OCI-LY7 (cell line): Measurements from ENCODE around the gene CLEC4E. TPM values are rescaled to one million over a fixed set of nuclear protein-coding genes. Genes with fewer than 3 reads are reported as not detected.
"Not testable (repeated sequence)": the region's sequence is repeated elsewhere in the genome, so short reads cannot be mapped to it uniquely, and the experiment has no call there.

Experiments used
- BruUV-seq: library from RNA; stranded (reverse); fragments of 400-500 nt; replicated peaks from 2 replicates; lab custom pipeline; 2021; lab: Mats Ljungman, UMichigan
- CTCF ChIA-PET: fragments of 300-600 bp; sonication (Branson Sonifier 250); formaldehyde crosslinking; loops from one replicate; lab custom pipeline; 2022; ENCODE audit warnings: antibody characterized with exemption; ENCODE audit not compliant: unreplicated experiment; lab: Charles Lee
- POLR2A ChIA-PET: fragments of 300-600 bp; sonication (Branson Sonifier 250); formaldehyde crosslinking; loops from one replicate; lab custom pipeline; 2022; ENCODE audit warnings: antibody characterized with exemption; lab: Charles Lee
- DNase-seq: peaks from one replicate; pipeline ENCODE4 v3.0.0-alpha.2; 2015; ENCODE audit warnings: low spot score
- H2AFZ ChIP-seq: fragments of 200-600 bp; sonication (generic), shearing (Covaris generic); 2 replicates; pipeline ENCODE4 v1.6.1; 2014; ENCODE audit warnings: mild to moderate bottlenecking, antibody characterized with exemption, low read length, moderate library complexity
- H3K27ac ChIP-seq: fragments of 200-600 bp; sonication (generic); 2 replicates; pipeline ENCODE4 v1.5.1; 2014; ENCODE audit warnings: mixed run types, low read depth, mild to moderate bottlenecking, moderate library complexity, low read length, inconsistent platforms; ENCODE audit not compliant: poor library complexity, severe bottlenecking
- H3K36me3 ChIP-seq: fragments of 200-600 bp; sonication (generic); 2 replicates; pipeline ENCODE4 v1.6.1; 2014; ENCODE audit warnings: mild to moderate bottlenecking, antibody characterized with exemption, low read length, moderate library complexity, mixed read lengths; ENCODE audit not compliant: insufficient read depth
- H3K4me1 ChIP-seq: fragments of 200-600 bp; sonication (generic); 2 replicates; pipeline ENCODE4 v1.5.1; 2014; ENCODE audit warnings: mild to moderate bottlenecking, low read length; ENCODE audit not compliant: insufficient read depth, poor library complexity, severe bottlenecking
- H3K4me2 ChIP-seq: fragments of 200-600 bp; sonication (generic); 2 replicates; pipeline ENCODE4 v1.6.1; 2014; ENCODE audit warnings: mild to moderate bottlenecking, low read length
- H3K4me3 ChIP-seq: fragments of 200-600 bp; sonication (generic); 2 replicates; pipeline ENCODE4 v1.5.1; 2014; ENCODE audit warnings: mild to moderate bottlenecking, low read depth, low read length; ENCODE audit not compliant: poor library complexity, severe bottlenecking
- H3K79me2 ChIP-seq: fragments of 200-600 bp; sonication (generic); 2 replicates; pipeline ENCODE4 v1.6.1; 2016; ENCODE audit warnings: low read depth, mild to moderate bottlenecking, low read length, moderate library complexity, mixed read lengths; ENCODE audit not compliant: insufficient read depth
- H3K9me2 ChIP-seq: fragments of 200-600 bp; sonication (generic); 2 replicates; pipeline ENCODE4 v1.6.1; 2016; ENCODE audit warnings: mild to moderate bottlenecking, low read length, mixed read lengths; ENCODE audit not compliant: insufficient read depth
- H3K9me3 ChIP-seq: fragments of 200-600 bp; sonication (generic); 2 replicates; pipeline ENCODE4 v1.6.1; 2014; ENCODE audit warnings: mild to moderate bottlenecking, mixed run types, low read length, mixed read lengths
- H4K20me1 ChIP-seq: fragments of 200-600 bp; sonication (generic); 2 replicates; pipeline ENCODE4 v1.6.1; 2014; ENCODE audit warnings: mild to moderate bottlenecking, antibody characterized with exemption, low read length, moderate library complexity, mixed read lengths; ENCODE audit not compliant: insufficient read depth
- CTCF ChIP-seq: fragments of 200-600 bp; sonication (generic); conservative IDR thresholded peaks from 2 replicates; pipeline ENCODE4 v1.5.1; 2014; ENCODE audit warnings: mild to moderate bottlenecking, antibody characterized with exemption, low read length, moderate library complexity, mixed read lengths
- EZH2phosphoT487 ChIP-seq: fragments of 200-600 bp; sonication (generic); IDR thresholded peaks from 2 replicates; pipeline ENCODE4 v1.6.1; 2018; ENCODE audit warnings: low read depth, borderline replicate concordance, mild to moderate bottlenecking, mixed run types, antibody characterized with exemption, low read length, moderate library complexity, mixed read lengths
- intact Hi-C: fragments of 100-400 bp; cut with micrococcal nuclease; formaldehyde crosslinking; loops from one replicate; pipeline ENCODE4 v1.10.0; 2022; ENCODE audit not compliant: unreplicated experiment
- small RNA-seq: library from RNA; depleted of rRNA; stranded (forward); fragments of <200 nt; gene quantifications from one replicate; pipeline ENCODE3, GENCODE V24; 2014
- total RNA-seq, 2 experiments: library from RNA; depleted of rRNA in 1 of 2; stranded (reverse); fragments of >200 nt in 1 of 2; shearing (Covaris generic) in 1 of 2; gene quantifications; 2 replicates each; pipeline ENCODE4 v1.2.3, GENCODE V29; 2014 to 2022

The CLEC4E gene
- total RNA-seq, 2 experiments from 2014 or later, result not detected

GRCh38 chr12:8495671-8496070 is 45.0 kb downstream of the CLEC4E start:
- H3K4me3 ChIP-seq, H4K20me1 ChIP-seq, H3K9me2 ChIP-seq, H3K36me3 ChIP-seq, CTCF ChIA-PET, intact Hi-C loops, H3K4me2 ChIP-seq, H3K27ac ChIP-seq, BruUV-seq, H3K4me1 ChIP-seq, H2AFZ ChIP-seq, H3K79me2 ChIP-seq, H3K9me3 ChIP-seq, DNase-seq: not testable (repeated sequence)
- POLR2A ChIA-PET, result interaction anchor here (0.6 kb wide), 1 partner anchor 388 kb away, joined by 4 read pairs; no protein-coding TSS in a partner anchor

- POLR2A ChIA-PET, result no interaction called here
- no peaks in the 10 kb centered on the region for H4K20me1 ChIP-seq
- no peaks in the 10 kb centered on the region for H3K9me2 ChIP-seq
- H3K4me2 ChIP-seq, result no peak overlapping the region
- no peak overlapping the region for H2AFZ ChIP-seq
- no peak overlapping the region for H3K27ac ChIP-seq
- intact Hi-C loops, result no loop called here
- no peaks in the 10 kb centered on the region for H3K79me2 ChIP-seq
- no TSS peak for BruUV-seq
- CTCF ChIA-PET, result no interaction called here
- no peaks in the 10 kb centered on the region for H3K9me3 ChIP-seq
- TF ChIP-seq EZH2phosphoT487 (no peak), CTCF (no peak)
- H3K4me1 ChIP-seq, result no peaks in the 10 kb centered on the region
- H3K36me3 ChIP-seq, result no peaks in the 10 kb centered on the region
- H3K4me3 ChIP-seq, result no peak overlapping the region
- DNase-seq, result peak; percentile 1
Observed at GRCh38 chr12:8493084-8493483, 47.6 kb downstream of the CLEC4E start.

GRCh38 chr12:8491646-8492530 is 48.8 kb downstream of the CLEC4E start:
- ChIA-PET CTCF (no interaction called here), POLR2A (interaction anchor here (0.6 to 1.1 kb wide), 3 partner anchors 10 to 739 kb away, joined by 3 read pairs; no protein-coding TSS in a partner anchor)
- Histone ChIP-seq H4K20me1 (no peaks in the 10 kb centered on the region), H2AFZ (no peak overlapping the region), H3K4me3 (no peak overlapping the region), H3K9me3 (no peaks in the 10 kb centered on the region), H3K9me2 (no peaks in the 10 kb centered on the region), H3K4me2 (no peak overlapping the region), H3K4me1 (no peaks in the 10 kb centered on the region), H3K79me2 (no peaks in the 10 kb centered on the region), H3K27ac (no peak overlapping the region), H3K36me3 (no peaks in the 10 kb centered on the region)
- TF ChIP-seq CTCF (no peak), EZH2phosphoT487 (no peak)
- DNase-seq, result no peak
- no TSS peak for BruUV-seq
- intact Hi-C loops, result no loop called here

Small RNAs within 50 kb of the gene (small RNA-seq; reads per million reads assigned to genes)
- gene RNU6-275P, result not detected

Other genes starting within 250 kb of the CLEC4E start
- not detected in 2 replicates for gene CLEC6A, start 84.9 kb downstream of the CLEC4E start, total RNA-seq (2014; rRNA removed; shearing (Covaris generic))
- not detected in 2 replicates for gene CLEC6A, start 84.9 kb downstream of the CLEC4E start, total RNA-seq (2022)
- not detected in 2 replicates for gene CLEC4D, start 27.4 kb downstream of the CLEC4E start, total RNA-seq (2014; rRNA removed; shearing (Covaris generic))
- gene CLEC4D, start 27.4 kb downstream of the CLEC4E start, total RNA-seq (2022), result not detected in 2 replicates
- 30.0 and 32.4 TPM in 2 replicates for gene AICDA, start 72.0 kb upstream of the CLEC4E start, total RNA-seq (2014; rRNA removed; shearing (Covaris generic))
- gene AICDA, start 72.0 kb upstream of the CLEC4E start, total RNA-seq (2022), result 38.5 and 55.9 TPM in 2 replicates
- not detected in 2 replicates for gene MFAP5, start 121.9 kb upstream of the CLEC4E start, total RNA-seq (2014; rRNA removed; shearing (Covaris generic))
- gene MFAP5, start 121.9 kb upstream of the CLEC4E start, total RNA-seq (2022), result not detected in 2 replicates
- gene RIMKLB, start 157.1 kb upstream of the CLEC4E start, total RNA-seq (2014; rRNA removed; shearing (Covaris generic)), result 109 and 117 TPM in 2 replicates
- 84.6 and 122 TPM in 2 replicates for gene RIMKLB, start 157.1 kb upstream of the CLEC4E start, total RNA-seq (2022)